HPDE6-E6E7 (cell line): ENCODE data around the gene TESK2.
"Not testable (repeated sequence)": the region's sequence is repeated elsewhere in the genome, so short reads cannot be mapped to it uniquely, and the experiment has no call there.

ENCODE experiments used
- DNase-seq: peaks from one replicate; pipeline ENCODE4 v3.0.0; 2011; ENCODE audit warnings: missing footprints; ENCODE audit errors: extremely low spot score

The TESK2 gene

DNA sequence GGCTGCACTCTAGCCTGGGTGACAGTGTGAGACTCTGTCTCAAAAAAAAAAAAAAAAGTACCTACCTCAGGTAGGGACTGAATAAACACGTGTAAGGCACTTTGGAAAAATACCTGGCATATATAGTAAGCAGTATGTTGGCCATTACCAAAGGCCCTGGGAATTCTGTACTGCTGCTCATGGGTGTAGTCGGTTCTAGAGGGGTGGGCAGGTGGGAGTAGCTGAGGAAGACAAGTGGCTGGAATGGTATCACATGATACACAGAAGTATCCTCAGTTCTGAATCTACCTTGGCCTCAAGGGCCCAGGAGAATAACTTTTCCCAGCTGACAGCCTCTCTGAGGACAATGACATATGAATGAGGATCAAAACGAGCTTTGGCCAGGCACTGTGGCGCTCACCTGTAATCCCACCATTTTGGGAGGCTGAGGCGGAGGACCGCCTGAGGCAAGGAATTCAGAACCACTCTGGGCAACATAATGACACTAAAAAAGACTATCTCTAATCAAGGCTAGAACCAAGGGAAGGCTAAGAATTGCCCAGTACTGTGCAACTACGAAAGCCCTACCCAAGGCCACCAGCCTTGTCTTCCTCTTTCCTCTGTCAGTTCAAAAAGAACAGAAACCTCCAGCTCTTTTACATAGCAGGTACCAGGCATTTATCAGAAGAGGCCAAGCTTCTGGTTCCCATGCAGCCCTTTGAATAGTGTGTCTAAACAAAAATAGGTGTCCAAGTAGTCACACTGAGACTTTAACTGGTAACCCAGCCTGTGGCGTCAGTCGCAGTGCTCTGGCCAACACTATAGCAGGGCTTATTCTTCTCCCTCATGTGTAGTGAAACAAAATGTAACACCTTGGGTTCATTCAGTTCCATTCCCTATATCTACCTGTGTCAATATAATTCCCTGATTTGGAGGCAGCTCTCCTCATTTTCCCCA, 19.3 kb upstream of the TESK2 start:
- DNase-seq, result no peak

DNA sequence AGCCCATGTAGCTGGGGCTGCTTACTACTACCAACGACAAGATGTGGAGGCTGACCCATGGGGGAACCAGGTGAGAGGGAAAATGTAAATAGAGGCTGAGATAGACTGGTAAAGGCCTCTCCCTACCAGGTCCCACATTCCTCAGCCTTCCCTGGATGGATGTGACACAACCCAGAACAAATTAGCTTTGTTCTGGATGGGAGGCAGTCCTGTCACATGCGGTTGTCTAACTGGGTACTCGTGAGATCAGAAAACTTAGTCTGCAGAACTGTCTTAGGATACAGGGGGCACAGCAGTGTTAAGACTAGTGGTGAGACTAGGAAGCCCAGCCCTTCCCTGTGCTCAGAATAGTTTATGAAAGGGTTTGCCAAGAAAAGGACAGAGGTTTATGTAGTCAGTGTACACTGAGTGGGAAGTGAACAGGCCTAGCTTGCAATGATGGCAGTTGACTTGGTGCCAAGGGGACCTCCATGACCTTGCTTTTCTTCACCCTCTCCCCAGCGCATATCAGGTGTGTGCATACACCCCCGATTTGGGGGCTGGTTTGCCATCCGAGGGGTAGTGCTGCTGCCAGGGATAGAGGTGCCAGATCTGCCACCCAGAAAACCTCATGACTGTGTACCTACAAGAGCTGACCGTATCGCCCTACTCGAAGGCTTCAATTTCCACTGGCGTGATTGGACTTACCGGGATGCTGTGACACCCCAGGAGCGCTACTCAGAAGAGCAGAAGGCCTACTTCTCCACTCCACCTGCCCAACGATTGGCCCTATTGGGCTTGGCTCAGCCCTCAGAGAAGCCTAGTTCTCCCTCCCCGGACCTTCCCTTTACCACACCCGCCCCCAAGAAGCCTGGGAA, 17.6 kb upstream of the TESK2 start:
- DNase-seq, result no peak

GRCh38 chr1:45507893-45508292, 16.9 kb upstream of the TESK2 start:
- no peak for DNase-seq

DNA sequence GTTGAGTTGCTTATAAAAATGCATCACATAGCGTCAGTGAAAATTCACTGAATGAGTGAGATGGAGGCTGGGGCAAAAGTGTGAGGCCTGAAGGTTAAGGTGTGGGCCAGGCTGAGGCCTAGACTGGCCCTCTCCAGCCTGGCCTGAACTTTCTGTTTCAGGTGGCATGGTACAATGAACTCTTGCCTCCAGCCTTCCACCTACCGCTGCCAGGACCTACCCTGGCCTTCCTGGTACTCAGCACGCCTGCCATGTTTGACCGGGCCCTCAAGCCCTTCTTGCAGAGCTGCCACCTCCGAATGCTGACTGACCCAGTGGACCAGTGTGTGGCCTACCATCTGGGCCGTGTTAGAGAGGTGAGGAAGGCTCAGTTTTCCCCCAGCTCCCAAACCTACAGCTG, 16.2 kb upstream of the TESK2 start:
- DNase-seq, result no peak

DNA sequence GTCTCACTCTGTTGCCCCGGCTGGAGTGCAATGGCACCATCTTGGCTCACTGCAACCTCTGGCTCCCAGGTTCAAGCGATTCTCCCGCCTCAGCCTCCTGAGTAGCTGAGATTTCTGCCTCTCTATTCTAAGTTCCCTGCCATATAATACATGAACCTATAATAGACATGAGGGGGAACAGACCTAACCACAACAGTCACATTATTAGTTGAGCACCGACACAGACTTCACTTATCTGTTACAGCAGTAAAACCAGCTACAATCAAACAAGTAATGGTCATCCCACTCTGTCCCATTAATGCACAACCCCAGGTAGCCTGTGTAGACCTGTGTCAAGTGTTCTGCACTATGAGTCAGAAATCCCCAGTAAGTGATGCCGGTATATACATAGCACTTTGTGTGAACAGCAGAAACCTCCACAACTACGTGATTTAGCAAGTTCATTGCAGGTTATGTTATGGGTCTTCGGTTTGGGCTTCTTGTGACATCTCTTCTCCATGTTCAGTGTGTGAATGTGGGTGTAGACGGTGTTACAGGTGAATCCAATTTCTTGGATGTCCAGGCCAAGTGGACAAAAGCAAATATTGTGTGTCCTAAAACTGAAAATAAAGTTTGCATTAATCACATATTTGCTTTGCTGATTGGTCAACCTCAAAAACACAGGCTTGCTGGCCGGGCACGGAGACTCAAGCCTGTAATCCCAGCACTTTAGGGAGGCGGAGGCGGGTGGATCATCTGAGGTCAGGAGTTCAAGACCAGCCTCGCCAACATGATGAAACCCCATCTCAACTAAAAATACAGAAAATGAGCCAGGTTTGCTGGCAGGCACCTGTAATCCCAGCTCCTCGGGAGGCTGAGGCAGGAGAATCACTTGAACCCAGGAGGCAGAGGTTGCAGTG, 12.7 kb upstream of the TESK2 start:
- DNase-seq, result no peak

DNA sequence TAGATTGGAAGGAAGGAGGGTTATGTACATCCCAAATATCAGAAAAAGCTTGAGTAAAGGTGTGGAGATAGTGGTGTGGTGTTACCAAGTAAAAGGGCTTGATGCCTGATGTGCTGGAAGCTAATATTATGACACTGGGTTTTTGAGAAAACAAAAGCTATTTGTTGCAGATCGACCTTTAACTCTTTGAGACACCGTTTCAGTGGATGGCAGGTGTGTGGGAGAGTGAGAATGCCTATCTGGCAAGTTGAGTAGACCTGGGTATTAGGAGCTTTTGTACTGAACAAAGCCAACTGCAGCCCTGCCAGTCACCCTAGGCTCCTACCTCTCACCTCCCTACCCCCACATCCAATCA, 10.5 kb upstream of the TESK2 start:
- DNase-seq, result no peak

- DNase-seq, result no peak
These were observed 8.4 kb upstream of the TESK2 start for GRCh38 chr1:45499415-45499769.

- DNase-seq, result no peak
These were observed 7.3 kb upstream of the TESK2 start for GRCh38 chr1:45498279-45498678.

GRCh38 chr1:45493116-45493697, 2.2 kb upstream of the TESK2 start:
- no peak for DNase-seq

- DNase-seq, result no peak
These were observed 1.7 kb upstream of the TESK2 start for GRCh38 chr1:45492691-45493090.

DNA sequence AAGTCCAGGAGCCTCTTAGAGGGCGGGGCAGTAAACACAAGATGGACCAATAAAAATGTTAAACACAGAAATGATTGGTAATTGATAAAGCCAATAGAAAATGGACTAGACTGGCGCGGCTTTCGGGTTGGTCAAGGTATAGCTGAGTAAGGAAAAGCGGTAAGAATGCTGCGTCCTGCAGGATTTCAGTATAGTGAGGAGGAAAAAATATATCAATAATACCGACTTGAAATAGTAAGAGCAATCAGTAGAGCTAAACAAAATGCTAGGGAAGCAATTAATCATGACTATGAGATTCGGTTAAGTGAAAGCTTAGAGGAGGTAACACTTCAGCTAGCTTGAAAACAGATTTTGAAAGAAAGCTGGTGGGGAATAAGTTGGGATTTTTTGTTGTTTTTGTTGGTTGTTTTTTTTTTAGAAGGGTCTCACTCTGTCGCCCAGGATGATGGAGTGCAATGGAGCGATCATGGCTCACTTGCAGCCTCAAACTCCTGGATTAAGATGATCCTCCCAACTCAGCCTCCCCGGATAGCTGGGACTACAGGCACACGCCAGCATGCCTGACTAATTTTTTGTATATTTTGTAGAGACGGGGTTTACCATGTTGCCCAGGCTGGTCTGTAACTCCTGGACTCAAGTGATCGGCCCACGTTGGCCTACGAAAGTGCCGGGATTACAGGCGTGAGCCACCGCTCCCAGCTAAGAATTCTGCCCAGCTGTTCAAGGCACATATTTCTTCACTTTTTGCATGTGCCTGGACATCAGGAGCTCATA, 711 bp upstream of the TESK2 start:
- no peak for DNase-seq

- DNase-seq, result no peak
These were observed 790 bp downstream of the TESK2 start for GRCh38 chr1:45490121-45490625.

- not testable (repeated sequence) for DNase-seq
These were observed 1.6 kb downstream of the TESK2 start for GRCh38 chr1:45489379-45489778.

DNA sequence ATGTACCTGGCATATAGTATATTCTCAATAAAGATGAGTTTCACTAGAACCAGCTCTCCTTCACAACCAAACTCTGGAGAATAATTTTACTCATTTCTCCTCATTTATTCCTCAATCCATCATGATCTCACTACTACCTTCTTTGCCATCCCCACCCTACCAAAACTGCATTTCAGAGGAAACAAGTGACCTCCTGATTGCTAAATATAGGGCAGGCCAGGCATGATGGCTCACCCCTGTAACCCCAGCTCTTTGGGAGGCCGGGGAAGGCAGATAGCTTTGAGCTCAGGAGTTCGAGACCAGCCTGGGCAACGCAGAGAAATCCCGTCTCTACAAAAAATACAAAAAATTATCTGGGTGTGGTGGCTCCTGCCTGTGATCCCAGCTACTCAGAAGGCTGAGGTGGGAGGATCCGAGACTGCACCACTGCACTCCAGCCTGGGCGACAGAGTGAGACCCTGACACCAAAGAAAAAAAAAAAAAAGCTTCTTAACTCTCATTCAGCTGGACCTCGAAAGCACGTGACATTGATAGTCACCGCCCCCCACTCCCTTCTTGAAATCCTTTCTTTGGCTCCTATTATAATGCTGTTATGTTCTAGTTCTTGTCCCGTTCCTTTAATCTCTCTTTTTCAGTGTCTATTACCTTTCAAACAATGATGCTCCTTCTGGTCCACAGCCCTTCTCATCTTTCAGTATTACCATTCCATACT, 2.1 kb downstream of the TESK2 start:
- no peak for DNase-seq

DNA sequence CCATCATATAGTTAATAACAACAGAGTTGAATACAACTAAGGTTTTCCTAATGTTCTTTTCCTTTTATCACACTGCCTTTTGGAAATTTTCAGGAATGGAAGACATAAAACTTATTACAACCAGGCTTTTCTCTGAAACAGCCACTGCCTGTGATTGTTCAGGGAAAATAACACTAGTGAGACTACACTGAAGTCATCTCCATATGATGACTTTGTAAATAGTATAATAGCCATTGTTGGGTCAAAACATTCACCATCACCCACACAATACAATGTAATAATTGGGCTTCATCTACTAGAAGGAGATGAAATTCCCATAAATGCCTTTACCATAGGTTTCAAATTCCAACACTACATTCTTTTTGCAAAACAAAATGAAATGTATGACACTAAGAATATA, 5.0 kb downstream of the TESK2 start:
- DNase-seq, result no peak

- DNase-seq, result no peak
These were observed 11.8 kb downstream of the TESK2 start for GRCh38 chr1:45479039-45479748.

GRCh38 chr1:45478121-45478814, 12.7 kb downstream of the TESK2 start:
- DNase-seq, result no peak

GRCh38 chr1:45477646-45478045, 13.3 kb downstream of the TESK2 start:
- DNase-seq, result no peak

DNA sequence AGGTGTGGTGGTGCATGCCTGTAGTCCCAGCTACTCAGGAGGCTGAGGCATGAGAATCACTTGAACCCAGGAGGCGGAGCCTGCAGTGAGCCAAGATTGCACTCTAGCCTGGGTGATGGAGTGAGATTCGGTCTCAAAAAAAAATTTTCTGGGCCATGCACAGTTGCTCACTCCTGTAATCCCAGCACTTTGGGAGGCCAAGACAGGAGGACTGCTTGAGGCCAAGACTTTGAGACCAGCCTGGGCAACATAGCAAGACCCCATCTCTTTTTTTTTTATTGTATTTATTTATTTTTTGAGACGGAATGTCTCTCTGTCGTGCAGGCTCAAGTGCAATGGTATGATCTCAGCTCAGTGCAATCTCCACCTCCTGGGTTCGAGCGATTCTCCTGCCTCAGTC, 16.8 kb downstream of the TESK2 start:
- DNase-seq, result not testable (repeated sequence)
